Measurements from ENCODE around the gene PTPRG.

- TF ChIP-seq EP300 (IDR thresholded peaks at IDR 0.05) = no peak
- no peak for TF ChIP-seq CTCF (IDR thresholded peaks at IDR 0.05)
- TF ChIP-seq POLR2A (IDR thresholded peaks at IDR 0.05; ENCODE audit: low read depth) = no peak
- no peak for TF ChIP-seq POLR2AphosphoS5 (IDR thresholded peaks at IDR 0.05)
These were observed 485.0 kb downstream of the PTPRG start for GRCh38 chr3:62046326-62046725.

Data from esophagus muscularis mucosa (tissue), 4 donors.